NK-92 (cell line): ENCODE data around the gene COL1A1.

Experiments used
- DNase-seq: peaks from one replicate; lab custom pipeline; 2025; ENCODE audit not compliant: unreplicated experiment; lab: John Stamatoyannopoulos, UW

Gene COL1A1

GRCh38 chr17:50144355-50144754, 57.1 kb downstream of the COL1A1 start:
- no peak for DNase-seq

GRCh38 chr17:50143461-50144176, 57.8 kb downstream of the COL1A1 start:
- no peak for DNase-seq

GRCh38 chr17:50141745-50142110, 59.7 kb downstream of the COL1A1 start:
- no peak for DNase-seq

- DNase-seq: no peak
Measured at GRCh38 chr17:50141026-50141744, 60.2 kb downstream of the COL1A1 start.

- DNase-seq: no peak
Measured at GRCh38 chr17:50139950-50140885, 61.2 kb downstream of the COL1A1 start.

GRCh38 chr17:50139185-50139783, 62.1 kb downstream of the COL1A1 start:
- DNase-seq: no peak

GRCh38 chr17:50137042-50137441, 64.4 kb downstream of the COL1A1 start:
- DNase-seq: no peak

GRCh38 chr17:50136096-50136687, 65.2 kb downstream of the COL1A1 start:
- no peak for DNase-seq

GRCh38 chr17:50135316-50136095, 65.9 kb downstream of the COL1A1 start:
- no peak for DNase-seq

GRCh38 chr17:50134206-50135110, 67.0 kb downstream of the COL1A1 start:
- DNase-seq: no peak

- DNase-seq: no peak
Measured at GRCh38 chr17:50133769-50134099, 67.7 kb downstream of the COL1A1 start.
